Measurements from ENCODE around the gene BLM. TPM values are rescaled to one million over a fixed set of nuclear protein-coding genes. Genes with fewer than 3 reads are reported as not detected.

BLM gene
- total and polyA plus RNA-seq, 10 of the 15 experiments (the other 5 are each of a cell fraction or from before 2014, with no cell fraction given), result 23.0 to 68.4 (median 43.9) TPM

DNA sequence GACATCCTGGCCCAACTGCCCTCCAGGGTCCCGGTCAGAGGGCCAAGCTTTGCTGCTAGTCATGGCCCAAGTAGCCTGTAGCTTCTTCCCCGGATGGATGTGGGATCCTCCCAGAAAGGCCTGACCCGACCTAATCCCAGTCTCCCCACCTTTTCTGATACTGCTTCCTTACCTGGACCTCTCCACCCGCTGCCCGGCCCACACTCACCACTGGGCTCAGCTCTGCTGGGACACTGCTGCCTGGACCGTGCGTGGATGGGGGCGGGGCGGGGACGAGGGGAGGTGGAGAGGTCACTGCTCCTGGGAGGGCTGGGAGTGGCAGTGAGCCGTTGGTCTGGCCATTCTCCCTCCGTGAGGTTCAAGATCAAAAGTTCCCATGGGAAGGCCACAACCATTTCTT is 111.0 kb downstream of the BLM start:
- intact Hi-C loops (cut with micrococcal nuclease; ENCODE audit: unreplicated experiment) (no loop called here), in situ Hi-C loops (cut with MboI) (no loop called here)
- ATAC-seq (no peak), DNase-seq (ENCODE audit: low read depth, low spot score) (no peak), FAIRE-seq (no peak)
- no peaks in the 10 kb centered on the region for H3K79me2 ChIP-seq (ENCODE audit: control insufficient read depth, insufficient read depth, low read length)
- BruUV-seq (replicated peaks), result no TSS peak
- 87% methylated on average over 12 of the region's 12 CpGs for WGBS (ENCODE audit: insufficient coverage, insufficient replicate concordance, low lambda C conversion rate, missing lambda C conversion rate)
- ChIA-PET RAD21 (ENCODE audit: unreplicated experiment) (interaction anchor here (1.0 to 1.4 kb wide), 2 partner anchors 10 to 21 kb away, joined by 3 to 4 read pairs; no protein-coding TSS in a partner anchor), SMC1A (ENCODE audit: uncharacterized antibody, unreplicated experiment) (interaction anchor here (1.5 kb wide), 1 partner anchor 10 kb away, joined by 4 read pairs; no protein-coding TSS in a partner anchor), POLR2A (no interaction called here), CTCF (no interaction called here)
- no peaks in the 10 kb centered on the region for H3K36me3 ChIP-seq (ENCODE audit: control insufficient read depth in 2 of 2, insufficient read depth in 2 of 2, low read length in 1 of 2)
- H3K4me2 ChIP-seq (ENCODE audit: control insufficient read depth, insufficient read depth), result no peak overlapping the region
- no peak overlapping the region for H3K27ac ChIP-seq (ENCODE audit: control insufficient read depth, insufficient read depth)
- H3K27me3 ChIP-seq (replicated peaks in 1 of 2; ENCODE audit: control insufficient read depth in 2 of 2, insufficient read depth in 2 of 2, low read length in 1 of 2), result no peaks in the 10 kb centered on the region
- no peak overlapping the region for H2AFZ ChIP-seq (ENCODE audit: control insufficient read depth, low read depth, low read length)
- H4K20me1 ChIP-seq (ENCODE audit: control insufficient read depth, insufficient read depth), result no peaks in the 10 kb centered on the region
- no peak overlapping the region for H3K9ac ChIP-seq (ENCODE audit: control insufficient read depth, insufficient read depth, low read length)
- H3K4me3 ChIP-seq, result no peak overlapping the region
- peaks cover 9% of the 10 kb centered on the region for H3K4me1 ChIP-seq (ENCODE audit: control insufficient read depth, insufficient read depth, low read length)
- H3K9me3 ChIP-seq (replicated peaks; ENCODE audit: control insufficient read depth, insufficient read depth, low read length), result no peaks in the 10 kb centered on the region; the same call in 2 of the 3 replicates
- TF ChIP-seq, protein P1, sequence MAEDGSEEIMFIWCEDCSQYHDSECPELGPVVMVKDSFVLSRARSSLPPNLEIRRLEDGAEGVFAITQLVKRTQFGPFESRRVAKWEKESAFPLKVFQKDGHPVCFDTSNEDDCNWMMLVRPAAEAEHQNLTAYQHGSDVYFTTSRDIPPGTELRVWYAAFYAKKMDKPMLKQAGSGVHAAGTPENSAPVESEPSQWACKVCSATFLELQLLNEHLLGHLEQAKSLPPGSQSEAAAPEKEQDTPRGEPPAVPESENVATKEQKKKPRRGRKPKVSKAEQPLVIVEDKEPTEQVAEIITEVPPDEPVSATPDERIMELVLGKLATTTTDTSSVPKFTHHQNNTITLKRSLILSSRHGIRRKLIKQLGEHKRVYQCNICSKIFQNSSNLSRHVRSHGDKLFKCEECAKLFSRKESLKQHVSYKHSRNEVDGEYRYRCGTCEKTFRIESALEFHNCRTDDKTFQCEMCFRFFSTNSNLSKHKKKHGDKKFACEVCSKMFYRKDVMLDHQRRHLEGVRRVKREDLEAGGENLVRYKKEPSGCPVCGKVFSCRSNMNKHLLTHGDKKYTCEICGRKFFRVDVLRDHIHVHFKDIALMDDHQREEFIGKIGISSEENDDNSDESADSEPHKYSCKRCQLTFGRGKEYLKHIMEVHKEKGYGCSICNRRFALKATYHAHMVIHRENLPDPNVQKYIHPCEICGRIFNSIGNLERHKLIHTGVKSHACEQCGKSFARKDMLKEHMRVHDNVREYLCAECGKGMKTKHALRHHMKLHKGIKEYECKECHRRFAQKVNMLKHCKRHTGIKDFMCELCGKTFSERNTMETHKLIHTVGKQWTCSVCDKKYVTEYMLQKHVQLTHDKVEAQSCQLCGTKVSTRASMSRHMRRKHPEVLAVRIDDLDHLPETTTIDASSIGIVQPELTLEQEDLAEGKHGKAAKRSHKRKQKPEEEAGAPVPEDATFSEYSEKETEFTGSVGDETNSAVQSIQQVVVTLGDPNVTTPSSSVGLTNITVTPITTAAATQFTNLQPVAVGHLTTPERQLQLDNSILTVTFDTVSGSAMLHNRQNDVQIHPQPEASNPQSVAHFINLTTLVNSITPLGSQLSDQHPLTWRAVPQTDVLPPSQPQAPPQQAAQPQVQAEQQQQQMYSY (CRISPR knock-in tag; IDR thresholded peaks at IDR 0.05), result no peak
- TF ChIP-seq CBFB (IDR thresholded peaks at IDR 0.05; ENCODE audit: low read depth), result no peak
- TF ChIP-seq SIN3A (IDR thresholded peaks at IDR 0.05; ENCODE audit: low read depth, low read length), result no peak
- no peak for TF ChIP-seq NFYA (IDR thresholded peaks at IDR 0.05; ENCODE audit: borderline replicate concordance, low read depth, low read length)
- TF ChIP-seq, protein P2, sequence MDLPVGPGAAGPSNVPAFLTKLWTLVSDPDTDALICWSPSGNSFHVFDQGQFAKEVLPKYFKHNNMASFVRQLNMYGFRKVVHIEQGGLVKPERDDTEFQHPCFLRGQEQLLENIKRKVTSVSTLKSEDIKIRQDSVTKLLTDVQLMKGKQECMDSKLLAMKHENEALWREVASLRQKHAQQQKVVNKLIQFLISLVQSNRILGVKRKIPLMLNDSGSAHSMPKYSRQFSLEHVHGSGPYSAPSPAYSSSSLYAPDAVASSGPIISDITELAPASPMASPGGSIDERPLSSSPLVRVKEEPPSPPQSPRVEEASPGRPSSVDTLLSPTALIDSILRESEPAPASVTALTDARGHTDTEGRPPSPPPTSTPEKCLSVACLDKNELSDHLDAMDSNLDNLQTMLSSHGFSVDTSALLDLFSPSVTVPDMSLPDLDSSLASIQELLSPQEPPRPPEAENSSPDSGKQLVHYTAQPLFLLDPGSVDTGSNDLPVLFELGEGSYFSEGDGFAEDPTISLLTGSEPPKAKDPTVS (IDR thresholded peaks at IDR 0.05; ENCODE audit: low read depth, low read length), result no peak
- TF ChIP-seq TCF12 (IDR thresholded peaks at IDR 0.05; ENCODE audit: low read depth, low read length), result no peak
- TF ChIP-seq, protein P3, sequence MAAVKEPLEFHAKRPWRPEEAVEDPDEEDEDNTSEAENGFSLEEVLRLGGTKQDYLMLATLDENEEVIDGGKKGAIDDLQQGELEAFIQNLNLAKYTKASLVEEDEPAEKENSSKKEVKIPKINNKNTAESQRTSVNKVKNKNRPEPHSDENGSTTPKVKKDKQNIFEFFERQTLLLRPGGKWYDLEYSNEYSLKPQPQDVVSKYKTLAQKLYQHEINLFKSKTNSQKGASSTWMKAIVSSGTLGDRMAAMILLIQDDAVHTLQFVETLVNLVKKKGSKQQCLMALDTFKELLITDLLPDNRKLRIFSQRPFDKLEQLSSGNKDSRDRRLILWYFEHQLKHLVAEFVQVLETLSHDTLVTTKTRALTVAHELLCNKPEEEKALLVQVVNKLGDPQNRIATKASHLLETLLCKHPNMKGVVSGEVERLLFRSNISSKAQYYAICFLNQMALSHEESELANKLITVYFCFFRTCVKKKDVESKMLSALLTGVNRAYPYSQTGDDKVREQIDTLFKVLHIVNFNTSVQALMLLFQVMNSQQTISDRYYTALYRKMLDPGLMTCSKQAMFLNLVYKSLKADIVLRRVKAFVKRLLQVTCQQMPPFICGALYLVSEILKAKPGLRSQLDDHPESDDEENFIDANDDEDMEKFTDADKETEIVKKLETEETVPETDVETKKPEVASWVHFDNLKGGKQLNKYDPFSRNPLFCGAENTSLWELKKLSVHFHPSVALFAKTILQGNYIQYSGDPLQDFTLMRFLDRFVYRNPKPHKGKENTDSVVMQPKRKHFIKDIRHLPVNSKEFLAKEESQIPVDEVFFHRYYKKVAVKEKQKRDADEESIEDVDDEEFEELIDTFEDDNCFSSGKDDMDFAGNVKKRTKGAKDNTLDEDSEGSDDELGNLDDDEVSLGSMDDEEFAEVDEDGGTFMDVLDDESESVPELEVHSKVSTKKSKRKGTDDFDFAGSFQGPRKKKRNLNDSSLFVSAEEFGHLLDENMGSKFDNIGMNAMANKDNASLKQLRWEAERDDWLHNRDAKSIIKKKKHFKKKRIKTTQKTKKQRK (IDR thresholded peaks at IDR 0.05; ENCODE audit: low read depth, low read length), result no peak
- TF ChIP-seq MYC (IDR thresholded peaks at IDR 0.05; ENCODE audit: insufficient read depth, insufficient read length, insufficient replicate concordance, low read length, severe bottlenecking), result no peak
- TF ChIP-seq, protein P4, sequence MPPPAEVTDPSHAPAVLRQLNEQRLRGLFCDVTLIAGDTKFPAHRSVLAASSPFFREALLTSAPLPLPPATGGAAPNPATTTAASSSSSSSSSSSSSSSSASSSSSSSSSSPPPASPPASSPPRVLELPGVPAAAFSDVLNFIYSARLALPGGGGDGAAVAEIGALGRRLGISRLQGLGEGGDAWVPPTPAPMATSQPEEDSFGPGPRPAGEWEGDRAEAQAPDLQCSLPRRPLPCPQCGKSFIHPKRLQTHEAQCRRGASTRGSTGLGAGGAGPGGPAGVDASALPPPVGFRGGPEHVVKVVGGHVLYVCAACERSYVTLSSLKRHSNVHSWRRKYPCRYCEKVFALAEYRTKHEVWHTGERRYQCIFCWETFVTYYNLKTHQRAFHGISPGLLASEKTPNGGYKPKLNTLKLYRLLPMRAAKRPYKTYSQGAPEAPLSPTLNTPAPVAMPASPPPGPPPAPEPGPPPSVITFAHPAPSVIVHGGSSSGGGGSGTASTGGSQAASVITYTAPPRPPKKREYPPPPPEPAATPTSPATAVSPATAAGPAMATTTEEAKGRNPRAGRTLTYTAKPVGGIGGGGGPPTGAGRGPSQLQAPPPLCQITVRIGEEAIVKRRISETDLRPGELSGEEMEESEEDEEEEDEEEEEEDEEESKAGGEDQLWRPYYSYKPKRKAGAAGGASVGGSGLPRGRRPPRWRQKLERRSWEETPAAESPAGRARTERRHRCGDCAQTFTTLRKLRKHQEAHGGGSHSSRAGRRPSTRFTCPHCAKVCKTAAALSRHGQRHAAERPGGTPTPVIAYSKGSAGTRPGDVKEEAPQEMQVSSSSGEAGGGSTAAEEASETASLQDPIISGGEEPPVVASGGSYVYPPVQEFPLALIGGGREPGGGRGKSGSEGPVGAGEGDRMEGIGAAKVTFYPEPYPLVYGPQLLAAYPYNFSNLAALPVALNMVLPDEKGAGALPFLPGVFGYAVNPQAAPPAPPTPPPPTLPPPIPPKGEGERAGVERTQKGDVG (CRISPR knock-in tag; IDR thresholded peaks at IDR 0.05), result no peak
- TF ChIP-seq SPI1 (IDR thresholded peaks at IDR 0.05; ENCODE audit: borderline replicate concordance, insufficient read depth, low read depth, low read length), result no peak

Measured in GM12878 (cell line).